ENCODE measurements around the gene COP1. TPM values are rescaled to one million over a fixed set of nuclear protein-coding genes. Genes with fewer than 3 reads are reported as not detected.

The COP1 gene
- polyA plus RNA-seq, 1 donor (not counting 4 experiments of a cell fraction or from before 2014, with no cell fraction given): 38.9 TPM

DNA sequence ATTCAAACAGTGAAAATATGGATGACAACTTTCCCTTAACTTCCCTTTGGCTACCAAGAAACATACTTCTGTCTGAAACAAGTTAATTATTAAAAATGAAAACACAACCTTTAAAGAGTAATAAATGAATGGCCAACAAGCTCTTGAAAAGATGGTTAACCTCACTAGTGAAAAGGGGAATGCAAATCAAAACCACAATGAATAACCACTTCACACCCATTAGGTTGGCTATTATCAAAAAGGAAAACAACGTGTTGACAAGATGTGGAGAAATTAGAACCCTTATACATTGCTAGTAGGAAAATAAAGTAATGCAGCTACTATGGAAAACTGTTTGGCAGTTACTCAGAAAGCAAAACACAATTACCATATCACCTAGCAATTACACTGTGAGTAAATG lies 14.1 kb downstream of the COP1 start:
- no peaks in the 10 kb centered on the region for H3K27me3 ChIP-seq (ENCODE audit: control insufficient read depth, extremely low read depth, insufficient read depth, low read length)
- DNase-seq (ENCODE audit: low read depth, low spot score) (no peak), FAIRE-seq (no peak)
- no peak overlapping the region for H3K4me2 ChIP-seq (ENCODE audit: control insufficient read depth, extremely low read depth, insufficient read depth, low read depth, low read length)
- H3K9me3 ChIP-seq (ENCODE audit: control insufficient read depth, low read depth, low read length): no peaks in the 10 kb centered on the region
- H3K79me2 ChIP-seq (ENCODE audit: control insufficient read depth, insufficient read depth, low read length): peaks cover 97% of the 10 kb centered on the region
- no peak overlapping the region for H3K4me3 ChIP-seq (ENCODE audit: control insufficient read depth in 2 of 3, extremely low read depth in 1 of 3, insufficient read depth in 2 of 3, low read depth in 1 of 3, low read length in 3 of 3)
- H3K4me1 ChIP-seq (ENCODE audit: control insufficient read depth, extremely low read depth, insufficient read depth, low read length): no peaks in the 10 kb centered on the region
- TF ChIP-seq, protein P1, sequence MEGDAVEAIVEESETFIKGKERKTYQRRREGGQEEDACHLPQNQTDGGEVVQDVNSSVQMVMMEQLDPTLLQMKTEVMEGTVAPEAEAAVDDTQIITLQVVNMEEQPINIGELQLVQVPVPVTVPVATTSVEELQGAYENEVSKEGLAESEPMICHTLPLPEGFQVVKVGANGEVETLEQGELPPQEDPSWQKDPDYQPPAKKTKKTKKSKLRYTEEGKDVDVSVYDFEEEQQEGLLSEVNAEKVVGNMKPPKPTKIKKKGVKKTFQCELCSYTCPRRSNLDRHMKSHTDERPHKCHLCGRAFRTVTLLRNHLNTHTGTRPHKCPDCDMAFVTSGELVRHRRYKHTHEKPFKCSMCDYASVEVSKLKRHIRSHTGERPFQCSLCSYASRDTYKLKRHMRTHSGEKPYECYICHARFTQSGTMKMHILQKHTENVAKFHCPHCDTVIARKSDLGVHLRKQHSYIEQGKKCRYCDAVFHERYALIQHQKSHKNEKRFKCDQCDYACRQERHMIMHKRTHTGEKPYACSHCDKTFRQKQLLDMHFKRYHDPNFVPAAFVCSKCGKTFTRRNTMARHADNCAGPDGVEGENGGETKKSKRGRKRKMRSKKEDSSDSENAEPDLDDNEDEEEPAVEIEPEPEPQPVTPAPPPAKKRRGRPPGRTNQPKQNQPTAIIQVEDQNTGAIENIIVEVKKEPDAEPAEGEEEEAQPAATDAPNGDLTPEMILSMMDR (optimal IDR thresholded peaks at IDR 0.05 in 1 of 3, IDR thresholded peaks at IDR 0.05 in 1 of 3, conservative IDR thresholded peaks at IDR 0.05 in 1 of 3; ENCODE audit: extremely low read depth in 1 of 3, insufficient read depth in 2 of 3, low read length in 3 of 3): no peak
- no peak for TF ChIP-seq EZH2 (IDR thresholded peaks at IDR 0.05; ENCODE audit: low read length)
- dilution Hi-C loops (cut with MboI; ENCODE audit: extremely low pct_ligation_motif_present, low sequenced_read_pairs): no loop called here
- H3K9ac ChIP-seq (ENCODE audit: control insufficient read depth, extremely low read depth, insufficient read depth, low read length): no peak overlapping the region
- H3K27ac ChIP-seq (ENCODE audit: control insufficient read depth, insufficient read depth, low read length): no peak overlapping the region
- H2AFZ ChIP-seq (ENCODE audit: control insufficient read depth, low read length): no peak overlapping the region
- peaks cover 4% of the 10 kb centered on the region for H3K9me1 ChIP-seq (ENCODE audit: control insufficient read depth, extremely low read depth, insufficient read depth, low read length)
- H3K36me3 ChIP-seq (ENCODE audit: control insufficient read depth in 2 of 2, extremely low read depth in 1 of 2, insufficient read depth in 2 of 2, low read length in 2 of 2): no peaks in the 10 kb centered on the region
- H4K20me1 ChIP-seq (ENCODE audit: control insufficient read depth, extremely low read depth, insufficient read depth, low read length): peaks cover 3% of the 10 kb centered on the region

DNA sequence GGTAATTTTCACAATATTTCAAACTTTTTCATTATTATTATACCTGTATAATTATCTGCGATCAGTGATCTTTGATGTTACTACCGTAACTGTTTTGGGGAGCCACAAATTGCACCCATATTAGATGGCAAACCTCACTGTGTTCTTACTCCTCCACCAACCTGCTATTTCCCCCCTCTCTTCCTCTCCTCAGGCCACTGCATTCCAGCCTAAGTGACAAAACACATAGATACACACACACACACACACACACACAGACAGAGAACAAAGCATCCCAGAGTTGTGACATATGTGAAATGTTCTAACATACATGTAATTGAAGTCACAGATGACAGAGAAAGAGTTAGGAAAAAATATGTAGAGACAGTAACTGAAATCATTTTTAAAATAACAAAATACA lies 18.5 kb downstream of the COP1 start:
- H3K4me3 ChIP-seq (ENCODE audit: control insufficient read depth in 2 of 3, extremely low read depth in 1 of 3, insufficient read depth in 2 of 3, low read depth in 1 of 3, low read length in 3 of 3): no peak overlapping the region
- H3K9me3 ChIP-seq (ENCODE audit: control insufficient read depth, low read depth, low read length): no peaks in the 10 kb centered on the region
- no peak overlapping the region for H3K4me2 ChIP-seq (ENCODE audit: control insufficient read depth, extremely low read depth, insufficient read depth, low read depth, low read length)
- H3K9ac ChIP-seq (ENCODE audit: control insufficient read depth, extremely low read depth, insufficient read depth, low read length): no peak overlapping the region
- TF ChIP-seq, protein P1 (optimal IDR thresholded peaks at IDR 0.05 in 1 of 3, IDR thresholded peaks at IDR 0.05 in 1 of 3, conservative IDR thresholded peaks at IDR 0.05 in 1 of 3; ENCODE audit: extremely low read depth in 1 of 3, insufficient read depth in 2 of 3, low read length in 3 of 3): no peak
- TF ChIP-seq EZH2 (IDR thresholded peaks at IDR 0.05; ENCODE audit: low read length): no peak
- peaks cover 5% of the 10 kb centered on the region for H4K20me1 ChIP-seq (ENCODE audit: control insufficient read depth, extremely low read depth, insufficient read depth, low read length)
- no peak overlapping the region for H3K27ac ChIP-seq (ENCODE audit: control insufficient read depth, insufficient read depth, low read length)
- no peaks in the 10 kb centered on the region for H3K36me3 ChIP-seq (ENCODE audit: control insufficient read depth in 2 of 2, extremely low read depth in 1 of 2, insufficient read depth in 2 of 2, low read length in 2 of 2)
- FAIRE-seq: no peak
- no peak for DNase-seq (ENCODE audit: low read depth, low spot score)
- H3K4me1 ChIP-seq (ENCODE audit: control insufficient read depth, extremely low read depth, insufficient read depth, low read length): no peaks in the 10 kb centered on the region
- H3K9me1 ChIP-seq (ENCODE audit: control insufficient read depth, extremely low read depth, insufficient read depth, low read length): no peaks in the 10 kb centered on the region
- H2AFZ ChIP-seq (ENCODE audit: control insufficient read depth, low read length): no peak overlapping the region
- peaks cover 92% of the 10 kb centered on the region for H3K79me2 ChIP-seq (ENCODE audit: control insufficient read depth, insufficient read depth, low read length)
- H3K27me3 ChIP-seq (ENCODE audit: control insufficient read depth, extremely low read depth, insufficient read depth, low read length): no peaks in the 10 kb centered on the region
- dilution Hi-C loops (cut with MboI; ENCODE audit: extremely low pct_ligation_motif_present, low sequenced_read_pairs): no loop called here
